Fibroblast of pulmonary artery (primary cell): ENCODE data around the gene SLC43A2.
A peak's percentile ranks its signal among the peaks of the same experiment; 100 is the strongest.

Experiments used
- DNase-seq: peaks from one replicate; pipeline ENCODE4 v3.0.0-alpha.2; 2010; ENCODE audit warnings: low read depth
- H3K4me3 ChIP-seq: replicated peaks from 2 replicates; pipeline ENCODE4 v1.5.1; 2011; ENCODE audit warnings: low read depth, mild to moderate bottlenecking, control low read depth, low read length, moderate library complexity
- TF ChIP-seq, protein P1 (sequence below): IDR thresholded peaks from 2 replicates; pipeline ENCODE4 v1.5.1; 2011; ENCODE audit warnings: mild to moderate bottlenecking, control low read depth, low read length, inconsistent platforms; ENCODE audit errors: missing control alignments

The SLC43A2 gene

GRCh38 chr17:1583556-1583955, 45.1 kb downstream of the SLC43A2 start:
- DNase-seq = no peak

GRCh38 chr17:1582374-1582773, 46.3 kb downstream of the SLC43A2 start:
- TF ChIP-seq, protein P1, sequence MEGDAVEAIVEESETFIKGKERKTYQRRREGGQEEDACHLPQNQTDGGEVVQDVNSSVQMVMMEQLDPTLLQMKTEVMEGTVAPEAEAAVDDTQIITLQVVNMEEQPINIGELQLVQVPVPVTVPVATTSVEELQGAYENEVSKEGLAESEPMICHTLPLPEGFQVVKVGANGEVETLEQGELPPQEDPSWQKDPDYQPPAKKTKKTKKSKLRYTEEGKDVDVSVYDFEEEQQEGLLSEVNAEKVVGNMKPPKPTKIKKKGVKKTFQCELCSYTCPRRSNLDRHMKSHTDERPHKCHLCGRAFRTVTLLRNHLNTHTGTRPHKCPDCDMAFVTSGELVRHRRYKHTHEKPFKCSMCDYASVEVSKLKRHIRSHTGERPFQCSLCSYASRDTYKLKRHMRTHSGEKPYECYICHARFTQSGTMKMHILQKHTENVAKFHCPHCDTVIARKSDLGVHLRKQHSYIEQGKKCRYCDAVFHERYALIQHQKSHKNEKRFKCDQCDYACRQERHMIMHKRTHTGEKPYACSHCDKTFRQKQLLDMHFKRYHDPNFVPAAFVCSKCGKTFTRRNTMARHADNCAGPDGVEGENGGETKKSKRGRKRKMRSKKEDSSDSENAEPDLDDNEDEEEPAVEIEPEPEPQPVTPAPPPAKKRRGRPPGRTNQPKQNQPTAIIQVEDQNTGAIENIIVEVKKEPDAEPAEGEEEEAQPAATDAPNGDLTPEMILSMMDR = no peak

More at GRCh38 chr17:1583556-1583955, 45.1 kb downstream of the SLC43A2 start:
- TF ChIP-seq, protein P1 = no peak
- no peak overlapping the region for H3K4me3 ChIP-seq

GRCh38 chr17:1580979-1581676, 47.5 kb downstream of the SLC43A2 start:
- TF ChIP-seq, protein P1 = no peak
- no peak overlapping the region for H3K4me3 ChIP-seq
- no peak for DNase-seq

More at GRCh38 chr17:1582374-1582773, 46.3 kb downstream of the SLC43A2 start:
- DNase-seq = no peak
- no peak overlapping the region for H3K4me3 ChIP-seq

DNA sequence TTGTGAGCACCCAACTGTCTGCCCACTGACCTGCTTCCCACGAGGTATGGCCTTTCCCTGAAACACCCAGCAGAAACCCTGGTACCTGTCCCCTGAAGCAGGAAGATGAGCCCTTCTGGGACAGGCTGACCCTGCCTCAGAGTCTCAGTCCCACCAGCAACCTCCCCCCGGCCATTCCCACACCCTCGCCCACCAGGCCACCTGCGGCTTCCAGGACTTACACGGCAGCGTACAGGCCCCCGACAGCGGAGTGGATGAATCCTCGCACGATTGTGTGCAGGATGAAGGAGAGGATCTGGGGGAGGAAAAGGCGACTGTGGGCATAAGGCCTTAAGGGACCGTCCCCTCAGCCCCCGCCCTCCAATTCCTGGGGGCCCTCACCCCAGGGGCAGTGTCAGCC, 50.6 kb downstream of the SLC43A2 start:
- TF ChIP-seq, protein P1 = no peak
- H3K4me3 ChIP-seq = no peak overlapping the region
- DNase-seq = no peak

- TF ChIP-seq, protein P1 = no peak
- no peak overlapping the region for H3K4me3 ChIP-seq
- no peak for DNase-seq
Measured at GRCh38 chr17:1577583-1578013, 51.0 kb downstream of the SLC43A2 start.

GRCh38 chr17:1577182-1577581, 51.5 kb downstream of the SLC43A2 start:
- no peak overlapping the region for H3K4me3 ChIP-seq
- peak; percentile 97 for DNase-seq
- TF ChIP-seq, protein P1 = no peak

GRCh38 chr17:1576500-1576899, 52.1 kb downstream of the SLC43A2 start:
- no peak overlapping the region for H3K4me3 ChIP-seq
- TF ChIP-seq, protein P1 = no peak
- DNase-seq = no peak
